HepG2 (cell line): ENCODE measurements around the gene TMEM53. TPM values are rescaled to one million over a fixed set of nuclear protein-coding genes. Genes with fewer than 3 reads are reported as not detected.

ENCODE experiments used
- CREM ChIP-seq, 2 experiments: sonication (generic) in 1 of 2; formaldehyde crosslinking in 1 of 2; IDR thresholded peaks; 2 replicates each; pipeline versions ENCODE4 v1.4.0 to v1.6.1; 2016 to 2020; ENCODE audit warnings: antibody characterized with exemption in 1 of 2, mild to moderate bottlenecking in 1 of 2, missing genetic modification reagents in 1 of 2
- DNMT1 ChIP-seq: sonication (generic); formaldehyde crosslinking; IDR thresholded peaks from 2 replicates; pipeline ENCODE4 v1.5.1; 2020; ENCODE audit warnings: mild to moderate bottlenecking, missing genetic modification reagents
- HOXA7 ChIP-seq: sonication (generic); formaldehyde crosslinking; IDR thresholded peaks from 2 replicates; pipeline ENCODE4 v1.8.1; 2022; ENCODE audit warnings: mild to moderate bottlenecking, missing genetic modification reagents, moderate library complexity
- RBM39 ChIP-seq: fragments of 200-400 bp; formaldehyde crosslinking; IDR thresholded peaks from one replicate; pipeline ENCODE4 v1.6.1; 2018; ENCODE audit warnings: antibody characterized with exemption, mild to moderate bottlenecking, low read depth, low read length; ENCODE audit not compliant: poor library complexity, severe bottlenecking
- RNF2 ChIP-seq: fragments of 450-650 bp; conservative IDR thresholded peaks from 2 replicates; pipeline ENCODE4 v1.6.1; 2016; ENCODE audit warnings: low read depth
- SNAPC2 ChIP-seq: sonication (generic); formaldehyde crosslinking; IDR thresholded peaks from 2 replicates; pipeline ENCODE4 v1.8.1; 2022; ENCODE audit warnings: mild to moderate bottlenecking, missing genetic modification reagents
- TBL1XR1 ChIP-seq: fragments of 150-350 bp; IDR thresholded peaks from 2 replicates; pipeline ENCODE4 v1.6.1; 2014; ENCODE audit warnings: borderline replicate concordance, low read length; ENCODE audit not compliant: partially characterized antibody
- ZNF260 ChIP-seq: sonication (generic); formaldehyde crosslinking; IDR thresholded peaks from 2 replicates; pipeline ENCODE4 v1.4.0; 2020; ENCODE audit warnings: missing genetic modification reagents, low read depth, mild to moderate bottlenecking, borderline replicate concordance
- ZNF703 ChIP-seq: sonication (generic); formaldehyde crosslinking; IDR thresholded peaks from 2 replicates; pipeline ENCODE4 v1.5.1; 2020; ENCODE audit warnings: missing genetic modification reagents, mild to moderate bottlenecking, moderate library complexity, borderline replicate concordance
- polyA plus RNA-seq, 8 experiments: library from polyadenylated mRNA; depleted of rRNA in 3 of 8; stranded (reverse) in 7 of 8; unstranded in 1 of 8; fragments of >200 nt; fragmentation: Illumina TruSeq in 4 of 8; extraction: Trizol in 4 of 8; gene quantifications; 2 replicates each; pipeline versions ENCODE4 v1.2.1 to v1.2.3, GENCODE V29; 2011 to 2016; ENCODE audit warnings: low read depth in 4 of 8, missing spikeins in 1 of 8, mixed read lengths in 1 of 8; ENCODE audit not compliant: insufficient read depth in 1 of 8
- total RNA-seq, 5 experiments: library from RNA; depleted of rRNA; stranded (reverse); fragments of >200 nt; fragmentation: Illumina TruSeq; extraction: Trizol; gene quantifications; 2 replicates each; pipeline ENCODE4 v1.2.3, GENCODE V29; 2016; ENCODE audit warnings: low read depth in 1 of 5
- TF ChIP-seq, protein P1 (sequence below): sonication (generic); formaldehyde crosslinking; conservative IDR thresholded peaks from 2 replicates; pipeline ENCODE4 v1.4.0; 2020; ENCODE audit warnings: missing genetic modification reagents
- TF ChIP-seq, protein P2 (sequence below): sonication (generic); formaldehyde crosslinking; IDR thresholded peaks from 2 replicates; pipeline ENCODE4 v1.4.0; 2020; ENCODE audit warnings: missing genetic modification reagents, mild to moderate bottlenecking, borderline replicate concordance
- TF ChIP-seq, protein P3 (sequence below): sonication (generic); formaldehyde crosslinking; IDR thresholded peaks from 2 replicates; pipeline ENCODE4 v1.4.0; 2020; ENCODE audit warnings: missing genetic modification reagents, mild to moderate bottlenecking, borderline replicate concordance
- TF ChIP-seq, protein P4 (sequence below): IDR thresholded peaks from 2 replicates; pipeline ENCODE4 v1.6.1; 2016; ENCODE audit warnings: control low read depth
- TF ChIP-seq, protein P5 (sequence below): sonication (generic); formaldehyde crosslinking; IDR thresholded peaks from 2 replicates; pipeline ENCODE4 v1.4.0; 2020; ENCODE audit warnings: missing genetic modification reagents
- TF ChIP-seq, protein P6 (sequence below): sonication (generic); formaldehyde crosslinking; IDR thresholded peaks from 2 replicates; pipeline ENCODE4 v1.5.0; 2020; ENCODE audit warnings: mild to moderate bottlenecking, missing genetic modification reagents

Gene TMEM53
- total and polyA plus RNA-seq, 2 of the 13 experiments (the other 11 are each of a cell fraction or from before 2014, with no cell fraction given), result 12.6 to 20.2 TPM

DNA sequence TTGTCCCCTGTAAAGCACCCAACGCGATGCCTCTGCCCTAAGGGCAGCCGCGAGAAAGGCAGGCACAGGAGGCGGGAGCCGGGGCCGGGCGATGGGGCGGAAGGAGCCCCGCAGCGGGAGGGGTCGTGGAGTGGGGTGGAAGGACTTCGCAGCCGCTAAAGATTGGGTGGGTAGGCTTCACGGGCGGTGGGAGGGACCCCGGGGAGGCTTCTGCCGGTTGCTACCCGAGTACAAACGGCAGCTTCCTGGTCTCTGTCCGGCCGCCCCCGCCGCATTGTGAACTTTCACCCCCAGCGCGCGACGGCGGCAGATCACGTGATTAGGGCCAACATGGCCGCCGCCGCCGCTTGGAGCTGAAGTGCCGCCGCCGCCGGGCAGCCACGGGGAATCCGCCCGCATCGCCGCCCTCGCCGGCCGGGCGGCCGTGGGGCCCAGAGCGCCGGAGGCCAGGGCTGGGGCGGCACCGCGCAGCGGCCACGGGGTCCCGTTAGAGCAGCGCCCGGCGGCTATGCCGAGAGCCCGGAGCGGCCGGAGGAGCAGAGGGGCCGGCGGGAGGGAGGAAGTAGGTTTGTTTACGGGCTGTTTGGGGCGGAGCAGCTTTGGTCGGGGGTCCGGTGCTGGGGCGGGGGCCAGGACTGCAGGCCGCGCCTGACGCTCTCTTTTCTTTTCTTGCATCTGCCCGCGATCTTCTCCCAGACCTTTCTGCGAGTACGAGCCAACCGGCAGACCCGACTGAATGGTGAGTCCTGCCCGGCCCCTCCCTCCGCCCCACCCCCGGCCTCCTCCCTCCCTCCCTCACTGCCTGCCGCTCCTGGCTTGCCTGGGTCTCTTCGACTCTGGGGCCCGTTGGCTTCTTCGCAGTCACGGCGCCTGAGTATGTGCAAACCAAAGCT, 42.4 kb downstream of the TMEM53 start (continued):
- TF ChIP-seq, protein P1, sequence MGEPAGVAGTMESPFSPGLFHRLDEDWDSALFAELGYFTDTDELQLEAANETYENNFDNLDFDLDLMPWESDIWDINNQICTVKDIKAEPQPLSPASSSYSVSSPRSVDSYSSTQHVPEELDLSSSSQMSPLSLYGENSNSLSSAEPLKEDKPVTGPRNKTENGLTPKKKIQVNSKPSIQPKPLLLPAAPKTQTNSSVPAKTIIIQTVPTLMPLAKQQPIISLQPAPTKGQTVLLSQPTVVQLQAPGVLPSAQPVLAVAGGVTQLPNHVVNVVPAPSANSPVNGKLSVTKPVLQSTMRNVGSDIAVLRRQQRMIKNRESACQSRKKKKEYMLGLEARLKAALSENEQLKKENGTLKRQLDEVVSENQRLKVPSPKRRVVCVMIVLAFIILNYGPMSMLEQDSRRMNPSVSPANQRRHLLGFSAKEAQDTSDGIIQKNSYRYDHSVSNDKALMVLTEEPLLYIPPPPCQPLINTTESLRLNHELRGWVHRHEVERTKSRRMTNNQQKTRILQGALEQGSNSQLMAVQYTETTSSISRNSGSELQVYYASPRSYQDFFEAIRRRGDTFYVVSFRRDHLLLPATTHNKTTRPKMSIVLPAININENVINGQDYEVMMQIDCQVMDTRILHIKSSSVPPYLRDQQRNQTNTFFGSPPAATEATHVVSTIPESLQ (CRISPR knock-in tag), result no peak
- TF ChIP-seq ZNF260 (no peak), SNAPC2 (CRISPR knock-in tag) (no peak), DNMT1 (CRISPR knock-in tag) (no peak), RBM39 (peak; percentile 75), HOXA7 (CRISPR knock-in tag) (no peak), RNF2 (peak; percentile 69; the same call in 1 of the 2 replicates), TBL1XR1 (peak; percentile 65), CREM (IDR thresholded peaks at IDR 0.05) (no peak), CREM (CRISPR knock-in tag; IDR thresholded peaks at IDR 0.05) (no peak), ZNF703 (CRISPR knock-in tag) (no peak; the same call in 1 of the 2 replicates)
- TF ChIP-seq, protein P2, sequence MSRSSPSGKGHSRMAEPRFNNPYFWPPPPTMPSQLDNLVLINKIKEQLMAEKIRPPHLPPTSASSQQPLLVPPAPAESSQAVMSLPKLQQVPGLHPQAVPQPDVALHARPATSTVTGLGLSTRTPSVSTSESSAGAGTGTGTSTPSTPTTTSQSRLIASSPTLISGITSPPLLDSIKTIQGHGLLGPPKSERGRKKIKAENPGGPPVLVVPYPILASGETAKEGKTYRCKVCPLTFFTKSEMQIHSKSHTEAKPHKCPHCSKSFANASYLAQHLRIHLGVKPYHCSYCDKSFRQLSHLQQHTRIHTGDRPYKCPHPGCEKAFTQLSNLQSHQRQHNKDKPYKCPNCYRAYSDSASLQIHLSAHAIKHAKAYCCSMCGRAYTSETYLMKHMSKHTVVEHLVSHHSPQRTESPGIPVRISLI (CRISPR knock-in tag), result no peak
- TF ChIP-seq, protein P3, sequence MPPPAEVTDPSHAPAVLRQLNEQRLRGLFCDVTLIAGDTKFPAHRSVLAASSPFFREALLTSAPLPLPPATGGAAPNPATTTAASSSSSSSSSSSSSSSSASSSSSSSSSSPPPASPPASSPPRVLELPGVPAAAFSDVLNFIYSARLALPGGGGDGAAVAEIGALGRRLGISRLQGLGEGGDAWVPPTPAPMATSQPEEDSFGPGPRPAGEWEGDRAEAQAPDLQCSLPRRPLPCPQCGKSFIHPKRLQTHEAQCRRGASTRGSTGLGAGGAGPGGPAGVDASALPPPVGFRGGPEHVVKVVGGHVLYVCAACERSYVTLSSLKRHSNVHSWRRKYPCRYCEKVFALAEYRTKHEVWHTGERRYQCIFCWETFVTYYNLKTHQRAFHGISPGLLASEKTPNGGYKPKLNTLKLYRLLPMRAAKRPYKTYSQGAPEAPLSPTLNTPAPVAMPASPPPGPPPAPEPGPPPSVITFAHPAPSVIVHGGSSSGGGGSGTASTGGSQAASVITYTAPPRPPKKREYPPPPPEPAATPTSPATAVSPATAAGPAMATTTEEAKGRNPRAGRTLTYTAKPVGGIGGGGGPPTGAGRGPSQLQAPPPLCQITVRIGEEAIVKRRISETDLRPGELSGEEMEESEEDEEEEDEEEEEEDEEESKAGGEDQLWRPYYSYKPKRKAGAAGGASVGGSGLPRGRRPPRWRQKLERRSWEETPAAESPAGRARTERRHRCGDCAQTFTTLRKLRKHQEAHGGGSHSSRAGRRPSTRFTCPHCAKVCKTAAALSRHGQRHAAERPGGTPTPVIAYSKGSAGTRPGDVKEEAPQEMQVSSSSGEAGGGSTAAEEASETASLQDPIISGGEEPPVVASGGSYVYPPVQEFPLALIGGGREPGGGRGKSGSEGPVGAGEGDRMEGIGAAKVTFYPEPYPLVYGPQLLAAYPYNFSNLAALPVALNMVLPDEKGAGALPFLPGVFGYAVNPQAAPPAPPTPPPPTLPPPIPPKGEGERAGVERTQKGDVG (CRISPR knock-in tag), result 0 out of 2 replicates have a peak, but pooled peaks have one; percentile 77
- TF ChIP-seq, protein P4, sequence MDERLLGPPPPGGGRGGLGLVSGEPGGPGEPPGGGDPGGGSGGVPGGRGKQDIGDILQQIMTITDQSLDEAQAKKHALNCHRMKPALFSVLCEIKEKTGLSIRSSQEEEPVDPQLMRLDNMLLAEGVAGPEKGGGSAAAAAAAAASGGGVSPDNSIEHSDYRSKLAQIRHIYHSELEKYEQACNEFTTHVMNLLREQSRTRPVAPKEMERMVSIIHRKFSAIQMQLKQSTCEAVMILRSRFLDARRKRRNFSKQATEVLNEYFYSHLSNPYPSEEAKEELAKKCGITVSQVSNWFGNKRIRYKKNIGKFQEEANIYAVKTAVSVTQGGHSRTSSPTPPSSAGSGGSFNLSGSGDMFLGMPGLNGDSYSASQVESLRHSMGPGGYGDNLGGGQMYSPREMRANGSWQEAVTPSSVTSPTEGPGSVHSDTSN (CRISPR knock-in tag), result no peak
- TF ChIP-seq, protein P5, sequence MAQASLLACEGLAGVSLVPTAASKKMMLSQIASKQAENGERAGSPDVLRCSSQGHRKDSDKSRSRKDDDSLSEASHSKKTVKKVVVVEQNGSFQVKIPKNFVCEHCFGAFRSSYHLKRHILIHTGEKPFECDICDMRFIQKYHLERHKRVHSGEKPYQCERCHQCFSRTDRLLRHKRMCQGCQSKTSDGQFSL (CRISPR knock-in tag), result no peak
- TF ChIP-seq, protein P6, sequence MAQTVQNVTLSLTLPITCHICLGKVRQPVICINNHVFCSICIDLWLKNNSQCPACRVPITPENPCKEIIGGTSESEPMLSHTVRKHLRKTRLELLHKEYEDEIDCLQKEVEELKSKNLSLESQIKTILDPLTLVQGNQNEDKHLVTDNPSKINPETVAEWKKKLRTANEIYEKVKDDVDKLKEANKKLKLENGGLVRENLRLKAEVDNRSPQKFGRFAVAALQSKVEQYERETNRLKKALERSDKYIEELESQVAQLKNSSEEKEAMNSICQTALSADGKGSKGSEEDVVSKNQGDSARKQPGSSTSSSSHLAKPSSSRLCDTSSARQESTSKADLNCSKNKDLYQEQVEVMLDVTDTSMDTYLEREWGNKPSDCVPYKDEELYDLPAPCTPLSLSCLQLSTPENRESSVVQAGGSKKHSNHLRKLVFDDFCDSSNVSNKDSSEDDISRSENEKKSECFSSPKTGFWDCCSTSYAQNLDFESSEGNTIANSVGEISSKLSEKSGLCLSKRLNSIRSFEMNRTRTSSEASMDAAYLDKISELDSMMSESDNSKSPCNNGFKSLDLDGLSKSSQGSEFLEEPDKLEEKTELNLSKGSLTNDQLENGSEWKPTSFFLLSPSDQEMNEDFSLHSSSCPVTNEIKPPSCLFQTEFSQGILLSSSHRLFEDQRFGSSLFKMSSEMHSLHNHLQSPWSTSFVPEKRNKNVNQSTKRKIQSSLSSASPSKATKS (CRISPR knock-in tag), result no peak
